ENCODE results near the gene KRT24. TPM values are rescaled to one million over a fixed set of nuclear protein-coding genes. Genes with fewer than 3 reads are reported as not detected.

KRT24 gene
- total RNA-seq, 2 donors from 2014 or later = 0.57 to 1.1 TPM

DNA sequence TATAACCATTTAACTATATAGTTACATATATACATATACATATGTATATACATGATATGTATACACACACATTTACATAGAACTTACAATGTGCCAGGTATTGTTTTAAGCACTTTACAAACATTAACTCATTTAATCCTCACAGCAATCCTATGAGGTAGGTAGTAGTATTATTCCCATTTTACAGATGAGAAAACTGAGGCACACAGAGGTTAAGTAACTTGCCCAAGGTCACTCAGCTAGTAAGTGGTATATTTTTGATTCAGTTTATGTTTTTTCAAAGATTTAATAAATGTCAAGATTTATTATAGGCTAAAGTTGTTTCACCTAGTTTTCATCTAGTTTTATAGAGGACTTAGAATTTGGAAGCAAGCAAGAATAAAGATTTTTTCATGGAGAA lies 45.2 kb downstream of the KRT24 start:
- H3K4me1 ChIP-seq = no peaks in the 10 kb centered on the region
- intact Hi-C loops (cut with DNase I) = no loop called here
- TF ChIP-seq, protein P1, sequence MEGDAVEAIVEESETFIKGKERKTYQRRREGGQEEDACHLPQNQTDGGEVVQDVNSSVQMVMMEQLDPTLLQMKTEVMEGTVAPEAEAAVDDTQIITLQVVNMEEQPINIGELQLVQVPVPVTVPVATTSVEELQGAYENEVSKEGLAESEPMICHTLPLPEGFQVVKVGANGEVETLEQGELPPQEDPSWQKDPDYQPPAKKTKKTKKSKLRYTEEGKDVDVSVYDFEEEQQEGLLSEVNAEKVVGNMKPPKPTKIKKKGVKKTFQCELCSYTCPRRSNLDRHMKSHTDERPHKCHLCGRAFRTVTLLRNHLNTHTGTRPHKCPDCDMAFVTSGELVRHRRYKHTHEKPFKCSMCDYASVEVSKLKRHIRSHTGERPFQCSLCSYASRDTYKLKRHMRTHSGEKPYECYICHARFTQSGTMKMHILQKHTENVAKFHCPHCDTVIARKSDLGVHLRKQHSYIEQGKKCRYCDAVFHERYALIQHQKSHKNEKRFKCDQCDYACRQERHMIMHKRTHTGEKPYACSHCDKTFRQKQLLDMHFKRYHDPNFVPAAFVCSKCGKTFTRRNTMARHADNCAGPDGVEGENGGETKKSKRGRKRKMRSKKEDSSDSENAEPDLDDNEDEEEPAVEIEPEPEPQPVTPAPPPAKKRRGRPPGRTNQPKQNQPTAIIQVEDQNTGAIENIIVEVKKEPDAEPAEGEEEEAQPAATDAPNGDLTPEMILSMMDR (IDR thresholded peaks at IDR 0.05) = no peak
- peaks cover 2% of the 10 kb centered on the region for H3K27me3 ChIP-seq
- no peak overlapping the region for H3K9ac ChIP-seq (ENCODE audit: low read depth in 2 of 2, low read length in 2 of 2)
- H3K4me3 ChIP-seq = no peak overlapping the region
- H3K27ac ChIP-seq = no peak overlapping the region
- H3K36me3 ChIP-seq = no peaks in the 10 kb centered on the region
- H3K9me3 ChIP-seq = no peaks in the 10 kb centered on the region
- no peak for DNase-seq

DNA sequence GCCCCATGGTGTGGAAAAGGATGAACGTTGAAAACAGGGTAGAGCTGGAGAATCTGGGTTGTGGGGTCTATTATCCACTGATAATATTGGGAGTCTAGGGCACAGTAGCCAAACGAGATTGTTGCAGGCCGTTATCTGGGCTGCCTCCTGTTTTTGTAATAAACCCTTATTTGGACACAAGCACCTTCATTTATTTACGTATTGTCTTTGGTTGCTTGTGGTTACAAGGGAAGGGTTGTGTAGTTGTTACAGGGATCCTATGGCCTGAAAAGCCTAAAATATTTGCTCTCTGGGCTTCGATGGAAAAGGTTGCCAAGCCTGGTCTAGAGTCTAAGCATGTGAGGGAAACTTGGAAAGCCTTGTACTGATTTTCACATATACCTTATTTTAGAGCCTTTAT lies 51.6 kb downstream of the KRT24 start:
- TF ChIP-seq, protein P1 (IDR thresholded peaks at IDR 0.05) = no peak
- Histone ChIP-seq H3K27me3 (peaks cover 2% of the 10 kb centered on the region), H3K4me1 (peaks cover under 1% of the 10 kb centered on the region), H3K4me3 (no peak overlapping the region), H3K9ac (ENCODE audit: low read depth in 2 of 2, low read length in 2 of 2) (no peak overlapping the region), H3K27ac (no peak overlapping the region), H3K9me3 (no peaks in the 10 kb centered on the region), H3K36me3 (no peaks in the 10 kb centered on the region)
- intact Hi-C loops (cut with DNase I) = no loop called here
- DNase-seq = no peak

DNA sequence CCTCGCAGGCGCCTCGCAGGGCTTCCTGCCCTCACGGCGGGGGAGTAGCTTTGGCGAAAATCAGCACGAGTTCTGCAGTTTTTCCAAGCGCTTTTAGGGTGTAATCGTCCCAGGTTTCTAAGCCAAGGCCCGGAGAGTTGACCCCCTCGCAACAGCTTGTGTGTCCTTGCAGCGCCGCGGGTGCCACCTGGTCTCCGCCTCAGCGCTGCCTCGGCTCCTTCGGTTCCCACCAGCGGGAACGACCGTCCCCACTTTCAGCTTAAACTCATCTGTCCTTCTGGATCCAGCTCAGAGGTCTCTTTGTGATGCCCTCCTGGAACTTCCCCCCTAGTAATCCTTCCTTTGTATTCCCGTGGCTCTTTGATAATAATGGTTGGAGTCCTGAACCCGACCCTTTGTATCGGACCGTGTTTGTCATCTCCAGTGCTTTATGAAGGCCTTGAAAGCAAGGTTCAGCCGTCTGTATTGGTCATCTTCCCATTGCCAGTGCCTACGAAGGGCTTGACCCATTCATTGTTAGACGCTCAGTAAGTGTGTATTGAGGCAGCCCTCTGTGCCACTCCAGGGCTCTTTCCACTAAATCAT lies 55.1 kb downstream of the KRT24 start:
- Histone ChIP-seq H3K9me3 (no peaks in the 10 kb centered on the region), H3K36me3 (no peaks in the 10 kb centered on the region), H3K4me1 (peaks cover 3% of the 10 kb centered on the region), H3K9ac (ENCODE audit: low read depth in 2 of 2, low read length in 2 of 2) (peak overlapping the region; percentile 93 to 99), H3K27me3 (no peaks in the 10 kb centered on the region), H3K4me3 (peak overlapping the region; percentile 69), H3K27ac (peak overlapping the region; percentile 97)
- intact Hi-C loops (cut with DNase I) = no loop called here
- TF ChIP-seq, protein P1 (IDR thresholded peaks at IDR 0.05) = no peak
- DNase-seq = no peak

Other genes starting within 250 kb of the KRT24 start
- 10 to 100 TPM in 1 of 2 donors, 1 to 10 TPM in 1; 8.8 to 20.4 TPM for gene TNS4, start 202.1 kb downstream of the KRT24 start, total RNA-seq
- gene CCR7, start 138.3 kb downstream of the KRT24 start, total RNA-seq = 1 to 10 TPM in 1 of 2 donors, under 1 TPM in 1; 0.72 to 1.9 TPM
- 10 to 100 TPM; 73.0 to 80.9 TPM for gene SMARCE1, start 55.9 kb downstream of the KRT24 start, total RNA-seq
- gene KRT222, start 38.6 kb downstream of the KRT24 start, total RNA-seq = under 1 TPM in 1 of 2 donors, not detected in 1; 0.69 TPM
- not detected for gene KRT25, start 51.6 kb upstream of the KRT24 start, total RNA-seq
- gene KRT26, start 68.4 kb upstream of the KRT24 start, total RNA-seq = not detected
- gene KRT27, start 78.8 kb upstream of the KRT24 start, total RNA-seq = not detected
- not detected for gene KRT28, start 96.2 kb upstream of the KRT24 start, total RNA-seq
- gene KRT10, start 118.9 kb upstream of the KRT24 start, total RNA-seq = 10 to 100 TPM; 33.6 to 35.1 TPM
- 1 to 10 TPM; 2.2 to 4.4 TPM for gene KRT12, start 163.5 kb upstream of the KRT24 start, total RNA-seq
- 1,000 to 10,000 TPM; 1,610 to 1,735 TPM for gene KRT20, start 181.5 kb upstream of the KRT24 start, total RNA-seq
- 1 to 10 TPM in 1 of 2 donors, under 1 TPM in 1; 0.27 to 1.2 TPM for gene KRT23, start 233.9 kb upstream of the KRT24 start, total RNA-seq